NCI-H524 treated with DMSO at 0.1 percent for 48 hours (cell line): ENCODE data around the gene GMDS.

Source experiments
- DNase-seq: peaks from one replicate; lab custom pipeline; 2025; lab: John Stamatoyannopoulos, UW

GMDS gene

GRCh38 chr6:1987640-1988039 is 257.8 kb downstream of the GMDS start:
- DNase-seq: no peak

- DNase-seq: no peak
Measured at GRCh38 chr6:1986454-1987243, 258.8 kb downstream of the GMDS start.

- no peak for DNase-seq
Measured at GRCh38 chr6:1984346-1984994, 260.9 kb downstream of the GMDS start.

GRCh38 chr6:1983850-1984249 is 261.6 kb downstream of the GMDS start:
- no peak for DNase-seq

GRCh38 chr6:1972962-1973361 is 272.4 kb downstream of the GMDS start:
- no peak for DNase-seq

- DNase-seq: no peak
Measured at GRCh38 chr6:1971612-1972011, 273.8 kb downstream of the GMDS start.

- no peak for DNase-seq
Measured at GRCh38 chr6:1970151-1970561, 275.2 kb downstream of the GMDS start.

GRCh38 chr6:1966713-1967112 is 278.7 kb downstream of the GMDS start:
- no peak for DNase-seq

- no peak for DNase-seq
Measured at GRCh38 chr6:1965596-1966224, 279.7 kb downstream of the GMDS start.

GRCh38 chr6:1963596-1963995 is 281.8 kb downstream of the GMDS start:
- DNase-seq: no peak

- no peak for DNase-seq
Measured at GRCh38 chr6:1962201-1962600, 283.2 kb downstream of the GMDS start.

- DNase-seq: no peak
Measured at GRCh38 chr6:1960486-1961142, 284.8 kb downstream of the GMDS start.

GRCh38 chr6:1958257-1958656 is 287.1 kb downstream of the GMDS start:
- DNase-seq: no peak

- no peak for DNase-seq
Measured at GRCh38 chr6:1957746-1958145, 287.7 kb downstream of the GMDS start.

- DNase-seq: no peak
Measured at GRCh38 chr6:1952740-1953360, 292.6 kb downstream of the GMDS start.

GRCh38 chr6:1950631-1951030 is 294.8 kb downstream of the GMDS start:
- DNase-seq: peak; percentile 68

GRCh38 chr6:1949538-1949937 is 295.9 kb downstream of the GMDS start:
- DNase-seq: no peak

- DNase-seq: no peak
Measured at GRCh38 chr6:1947922-1948321, 297.5 kb downstream of the GMDS start.

- DNase-seq: no peak
Measured at GRCh38 chr6:1946583-1946982, 298.8 kb downstream of the GMDS start.

GRCh38 chr6:1945235-1945832 is 300.1 kb downstream of the GMDS start:
- no peak for DNase-seq

- no peak for DNase-seq
Measured at GRCh38 chr6:1942834-1943233, 302.6 kb downstream of the GMDS start.

GRCh38 chr6:1941534-1941933 is 303.9 kb downstream of the GMDS start:
- DNase-seq: no peak
